Endothelial cell (in vitro differentiated cells): ENCODE measurements around the gene ADCY9. TPM values are rescaled to one million over a fixed set of nuclear protein-coding genes. Genes with fewer than 3 reads are reported as not detected.

Experiments
- DNase-seq: peaks from one replicate; pipeline ENCODE4 v3.0.0; 2021; ENCODE audit warnings: low spot score
- H3K27ac Mint-ChIP-seq: one replicate; pipeline ENCODE4 v1.8.0; 2021; ENCODE audit warnings: mixed read lengths, inconsistent platforms; ENCODE audit not compliant: unreplicated experiment
- H3K27me3 Mint-ChIP-seq: one replicate; pipeline ENCODE4 v1.8.0; 2021; ENCODE audit warnings: mild to moderate bottlenecking, moderate library complexity, mixed read lengths, inconsistent platforms; ENCODE audit not compliant: unreplicated experiment
- H3K36me3 Mint-ChIP-seq: one replicate; pipeline ENCODE4 v1.8.0; 2021; ENCODE audit warnings: mild to moderate bottlenecking, low read depth, mixed read lengths, inconsistent platforms; ENCODE audit not compliant: unreplicated experiment
- H3K4me1 Mint-ChIP-seq: one replicate; pipeline ENCODE4 v1.8.0; 2021; ENCODE audit warnings: mild to moderate bottlenecking, mixed read lengths, inconsistent platforms; ENCODE audit not compliant: unreplicated experiment
- H3K4me3 Mint-ChIP-seq: one replicate; pipeline ENCODE4 v1.8.0; 2021; ENCODE audit warnings: mild to moderate bottlenecking, mixed read lengths, inconsistent platforms; ENCODE audit not compliant: unreplicated experiment
- H3K9me3 Mint-ChIP-seq: one replicate; pipeline ENCODE4 v1.8.0; 2021; ENCODE audit warnings: mixed read lengths, inconsistent platforms; ENCODE audit not compliant: unreplicated experiment
- CTCF ChIP-seq: fragments of 200-600 bp; sonication (generic); IDR thresholded peaks from one replicate; pipeline ENCODE4 v1.5.0; 2021; ENCODE audit warnings: antibody characterized with exemption; ENCODE audit not compliant: unreplicated experiment
- total RNA-seq: library from RNA; stranded (reverse); fragmentation: NEBNext Ultra II Directional; extraction: Animal tissue kit (Norgen Biotek cat#: 25700); gene quantifications from one replicate; pipeline ENCODE4 v1.2.1, GENCODE V29; 2021; ENCODE audit not compliant: unreplicated experiment

ADCY9 gene
- total RNA-seq, 1 donor from 2014 or later, result 3.3 TPM

GRCh38 chr16:4003166-4003565, 113.1 kb downstream of the ADCY9 start:
- TF ChIP-seq CTCF, result no peak
- no peak overlapping the region for H3K4me3 Mint-ChIP-seq
- H3K36me3 Mint-ChIP-seq, result no peaks in the 10 kb centered on the region
- no peak overlapping the region for H3K27ac Mint-ChIP-seq
- H3K4me1 Mint-ChIP-seq, result no peaks in the 10 kb centered on the region
- H3K27me3 Mint-ChIP-seq, result peaks cover 3% of the 10 kb centered on the region
- H3K9me3 Mint-ChIP-seq, result no peaks in the 10 kb centered on the region
- no peak for DNase-seq

- Mint-ChIP-seq H3K27me3 (peaks cover 3% of the 10 kb centered on the region), H3K4me1 (no peaks in the 10 kb centered on the region), H3K36me3 (no peaks in the 10 kb centered on the region), H3K27ac (no peak overlapping the region), H3K4me3 (no peak overlapping the region), H3K9me3 (no peaks in the 10 kb centered on the region)
- no peak for DNase-seq
- no peak for TF ChIP-seq CTCF
Observed at GRCh38 chr16:4002121-4002520, 114.1 kb downstream of the ADCY9 start.

- Mint-ChIP-seq H3K36me3 (no peaks in the 10 kb centered on the region), H3K4me3 (no peak overlapping the region), H3K4me1 (no peaks in the 10 kb centered on the region), H3K27ac (no peak overlapping the region), H3K27me3 (peaks cover 2% of the 10 kb centered on the region), H3K9me3 (no peaks in the 10 kb centered on the region)
- no peak for DNase-seq
- TF ChIP-seq CTCF, result no peak
Observed at GRCh38 chr16:3999479-4000325, 116.5 kb downstream of the ADCY9 start.

GRCh38 chr16:3998793-3999478, 117.3 kb downstream of the ADCY9 start:
- DNase-seq, result no peak
- H3K4me1 Mint-ChIP-seq, result no peaks in the 10 kb centered on the region
- H3K27me3 Mint-ChIP-seq, result peaks cover 2% of the 10 kb centered on the region
- H3K36me3 Mint-ChIP-seq, result no peaks in the 10 kb centered on the region
- no peak overlapping the region for H3K27ac Mint-ChIP-seq
- no peaks in the 10 kb centered on the region for H3K9me3 Mint-ChIP-seq
- no peak for TF ChIP-seq CTCF
- no peak overlapping the region for H3K4me3 Mint-ChIP-seq
